Neural progenitor cell (in vitro differentiated cells): ENCODE data around the gene RBM15B.

Experiments
- EZH2 ChIP-seq: fragments of 200-600 bp; sonication (generic); IDR thresholded peaks from 2 replicates; pipeline ENCODE4 v1.6.1; 2017; ENCODE audit warnings: antibody characterized with exemption, mild to moderate bottlenecking, moderate library complexity
- TF ChIP-seq, protein P1 (sequence below): fragments of 200-600 bp; sonication (generic); IDR thresholded peaks from 2 replicates; pipeline ENCODE4 v1.5.1; 2017; ENCODE audit warnings: antibody characterized with exemption, mild to moderate bottlenecking

GRCh38 chr3:51380601-51381332 is 10.3 kb upstream of the RBM15B start:
- TF ChIP-seq, protein P1, sequence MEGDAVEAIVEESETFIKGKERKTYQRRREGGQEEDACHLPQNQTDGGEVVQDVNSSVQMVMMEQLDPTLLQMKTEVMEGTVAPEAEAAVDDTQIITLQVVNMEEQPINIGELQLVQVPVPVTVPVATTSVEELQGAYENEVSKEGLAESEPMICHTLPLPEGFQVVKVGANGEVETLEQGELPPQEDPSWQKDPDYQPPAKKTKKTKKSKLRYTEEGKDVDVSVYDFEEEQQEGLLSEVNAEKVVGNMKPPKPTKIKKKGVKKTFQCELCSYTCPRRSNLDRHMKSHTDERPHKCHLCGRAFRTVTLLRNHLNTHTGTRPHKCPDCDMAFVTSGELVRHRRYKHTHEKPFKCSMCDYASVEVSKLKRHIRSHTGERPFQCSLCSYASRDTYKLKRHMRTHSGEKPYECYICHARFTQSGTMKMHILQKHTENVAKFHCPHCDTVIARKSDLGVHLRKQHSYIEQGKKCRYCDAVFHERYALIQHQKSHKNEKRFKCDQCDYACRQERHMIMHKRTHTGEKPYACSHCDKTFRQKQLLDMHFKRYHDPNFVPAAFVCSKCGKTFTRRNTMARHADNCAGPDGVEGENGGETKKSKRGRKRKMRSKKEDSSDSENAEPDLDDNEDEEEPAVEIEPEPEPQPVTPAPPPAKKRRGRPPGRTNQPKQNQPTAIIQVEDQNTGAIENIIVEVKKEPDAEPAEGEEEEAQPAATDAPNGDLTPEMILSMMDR: no peak
- no peak for TF ChIP-seq EZH2
